ENCODE data around the gene TCERG1. TPM values are rescaled to one million over a fixed set of nuclear protein-coding genes. Genes with fewer than 3 reads are reported as not detected.

TCERG1 gene
- total RNA-seq, 1 experiment from 2014 or later = 75.9 TPM

DNA sequence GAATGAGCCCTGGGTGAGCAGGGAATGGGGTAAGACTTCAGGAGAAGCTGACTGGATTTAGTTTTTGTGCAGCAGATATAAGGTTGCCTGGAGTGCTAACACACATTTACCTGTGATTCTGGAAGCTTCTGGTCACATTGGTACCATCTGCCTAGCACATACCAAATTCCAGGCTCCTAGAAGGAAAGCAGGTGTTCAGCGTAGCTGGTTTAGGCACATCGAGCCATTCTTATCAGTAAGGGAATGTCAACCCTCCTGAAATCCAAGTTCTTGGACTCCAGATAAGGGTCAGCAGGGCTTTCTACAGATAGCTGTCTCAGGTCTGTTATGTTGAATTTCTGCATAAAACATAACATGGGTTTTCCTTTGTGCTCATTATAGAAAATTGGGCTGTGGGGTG lies 10.3 kb downstream of the TCERG1 start:
- TF ChIP-seq, protein P1, sequence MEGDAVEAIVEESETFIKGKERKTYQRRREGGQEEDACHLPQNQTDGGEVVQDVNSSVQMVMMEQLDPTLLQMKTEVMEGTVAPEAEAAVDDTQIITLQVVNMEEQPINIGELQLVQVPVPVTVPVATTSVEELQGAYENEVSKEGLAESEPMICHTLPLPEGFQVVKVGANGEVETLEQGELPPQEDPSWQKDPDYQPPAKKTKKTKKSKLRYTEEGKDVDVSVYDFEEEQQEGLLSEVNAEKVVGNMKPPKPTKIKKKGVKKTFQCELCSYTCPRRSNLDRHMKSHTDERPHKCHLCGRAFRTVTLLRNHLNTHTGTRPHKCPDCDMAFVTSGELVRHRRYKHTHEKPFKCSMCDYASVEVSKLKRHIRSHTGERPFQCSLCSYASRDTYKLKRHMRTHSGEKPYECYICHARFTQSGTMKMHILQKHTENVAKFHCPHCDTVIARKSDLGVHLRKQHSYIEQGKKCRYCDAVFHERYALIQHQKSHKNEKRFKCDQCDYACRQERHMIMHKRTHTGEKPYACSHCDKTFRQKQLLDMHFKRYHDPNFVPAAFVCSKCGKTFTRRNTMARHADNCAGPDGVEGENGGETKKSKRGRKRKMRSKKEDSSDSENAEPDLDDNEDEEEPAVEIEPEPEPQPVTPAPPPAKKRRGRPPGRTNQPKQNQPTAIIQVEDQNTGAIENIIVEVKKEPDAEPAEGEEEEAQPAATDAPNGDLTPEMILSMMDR (conservative IDR thresholded peaks at IDR 0.05) = no peak
- no peak for TF ChIP-seq EZH2 (IDR thresholded peaks at IDR 0.05; ENCODE audit: low read depth)
- H3K27ac ChIP-seq = no peak overlapping the region
- no peak overlapping the region for H3K4me3 ChIP-seq
- H4K20me1 ChIP-seq (ENCODE audit: insufficient read depth) = peaks cover 87% of the 10 kb centered on the region
- no peaks in the 10 kb centered on the region for H3K4me1 ChIP-seq (replicated peaks; ENCODE audit: insufficient read depth)
- H3K27me3 ChIP-seq (ENCODE audit: insufficient read depth, low read depth) = no peaks in the 10 kb centered on the region
- peaks cover 73% of the 10 kb centered on the region for H3K79me2 ChIP-seq (ENCODE audit: low read depth)
- intact Hi-C loops (cut with micrococcal nuclease; ENCODE audit: unreplicated experiment) = no loop called here
- CTCF ChIA-PET = no interaction called here
- no TSS peak for BruUV-seq (replicated peaks)
- H2AFZ ChIP-seq = no peak overlapping the region
- H3F3A ChIP-seq (ENCODE audit: insufficient read depth, low read depth) = peaks cover 24% of the 10 kb centered on the region
- POLR2A ChIA-PET (ENCODE audit: unreplicated experiment) = no interaction called here
- no peaks in the 10 kb centered on the region for H3K9me3 ChIP-seq (ENCODE audit: insufficient read depth, low read depth)
- H3K9me2 ChIP-seq (ENCODE audit: insufficient read depth) = no peaks in the 10 kb centered on the region
- no peak overlapping the region for H3K4me2 ChIP-seq
- no peak for DNase-seq
- peaks cover 53% of the 10 kb centered on the region for H3K36me3 ChIP-seq (ENCODE audit: low read depth)

DNA sequence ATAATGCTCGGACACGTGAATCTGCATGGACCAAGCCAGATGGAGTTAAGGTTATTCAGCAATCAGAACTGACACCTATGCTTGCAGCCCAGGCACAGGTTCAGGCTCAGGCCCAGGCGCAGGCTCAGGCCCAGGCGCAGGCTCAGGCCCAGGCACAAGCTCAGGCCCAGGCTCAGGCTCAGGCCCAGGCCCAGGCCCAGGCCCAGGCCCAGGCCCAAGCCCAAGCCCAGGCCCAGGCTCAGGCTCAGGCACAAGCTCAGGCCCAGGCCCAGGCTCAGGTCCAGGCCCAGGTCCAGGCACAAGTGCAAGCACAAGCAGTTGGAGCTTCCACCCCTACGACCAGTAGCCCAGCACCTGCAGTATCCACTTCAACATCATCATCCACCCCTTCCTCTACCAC lies 11.8 kb downstream of the TCERG1 start:
- H2AFZ ChIP-seq = no peak overlapping the region
- POLR2A ChIA-PET (ENCODE audit: unreplicated experiment) = no interaction called here
- H4K20me1 ChIP-seq (ENCODE audit: insufficient read depth) = peaks cover 83% of the 10 kb centered on the region
- no peak for DNase-seq
- peaks cover 30% of the 10 kb centered on the region for H3F3A ChIP-seq (ENCODE audit: insufficient read depth, low read depth)
- no peaks in the 10 kb centered on the region for H3K4me1 ChIP-seq (replicated peaks; ENCODE audit: insufficient read depth)
- H3K9me2 ChIP-seq (ENCODE audit: insufficient read depth) = no peaks in the 10 kb centered on the region
- H3K27ac ChIP-seq = no peak overlapping the region
- no peaks in the 10 kb centered on the region for H3K27me3 ChIP-seq (ENCODE audit: insufficient read depth, low read depth)
- intact Hi-C loops (cut with micrococcal nuclease; ENCODE audit: unreplicated experiment) = no loop called here
- H3K9me3 ChIP-seq (ENCODE audit: insufficient read depth, low read depth) = no peaks in the 10 kb centered on the region
- CTCF ChIA-PET = no interaction called here
- peaks cover 58% of the 10 kb centered on the region for H3K79me2 ChIP-seq (ENCODE audit: low read depth)
- TF ChIP-seq, protein P1 (conservative IDR thresholded peaks at IDR 0.05) = no peak
- H3K4me3 ChIP-seq = no peak overlapping the region
- no peak overlapping the region for H3K4me2 ChIP-seq
- BruUV-seq (replicated peaks) = no TSS peak
- peaks cover 65% of the 10 kb centered on the region for H3K36me3 ChIP-seq (ENCODE audit: low read depth)

DNA sequence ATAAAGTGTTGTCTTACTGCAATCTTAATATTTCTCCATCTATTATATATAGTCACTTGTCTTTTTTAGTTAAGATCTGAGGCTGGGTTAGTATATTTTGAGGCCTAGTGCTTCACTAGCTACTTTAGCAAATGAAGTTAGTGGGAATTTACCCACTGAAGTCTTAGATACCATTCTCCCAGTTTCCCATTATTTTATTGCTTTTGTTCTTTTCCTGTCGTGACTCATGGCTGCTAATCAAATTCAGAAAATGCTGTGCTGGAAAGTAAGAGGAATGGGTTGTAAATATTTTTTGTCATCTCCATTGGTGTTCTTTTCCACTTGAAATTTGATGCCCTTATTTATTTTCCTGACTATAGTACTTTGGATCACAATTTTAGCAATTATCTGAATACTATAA lies 14.2 kb downstream of the TCERG1 start:
- POLR2A ChIA-PET (ENCODE audit: unreplicated experiment) = no interaction called here
- no TSS peak for BruUV-seq (replicated peaks)
- H3K4me3 ChIP-seq = no peak overlapping the region
- no peak for DNase-seq
- H3K9me3 ChIP-seq (ENCODE audit: insufficient read depth, low read depth) = no peaks in the 10 kb centered on the region
- H3K27me3 ChIP-seq (ENCODE audit: insufficient read depth, low read depth) = no peaks in the 10 kb centered on the region
- CTCF ChIA-PET = no interaction called here
- intact Hi-C loops (cut with micrococcal nuclease; ENCODE audit: unreplicated experiment) = loop anchor here (5.0 kb wide), 1 partner anchor 299 kb away; no protein-coding TSS in a partner anchor
- no peak overlapping the region for H3K4me2 ChIP-seq
- no peak for TF ChIP-seq EZH2 (IDR thresholded peaks at IDR 0.05; ENCODE audit: low read depth)
- TF ChIP-seq, protein P1 (conservative IDR thresholded peaks at IDR 0.05) = no peak
- H3K9me2 ChIP-seq (ENCODE audit: insufficient read depth) = no peaks in the 10 kb centered on the region
- peaks cover 26% of the 10 kb centered on the region; the same call in 1 of the 2 replicates for H3F3A ChIP-seq (ENCODE audit: insufficient read depth, low read depth)
- peaks cover 46% of the 10 kb centered on the region for H3K79me2 ChIP-seq (ENCODE audit: low read depth)
- peaks cover 83% of the 10 kb centered on the region for H4K20me1 ChIP-seq (ENCODE audit: insufficient read depth)
- peaks cover 62% of the 10 kb centered on the region for H3K36me3 ChIP-seq (ENCODE audit: low read depth)
- H2AFZ ChIP-seq = no peak overlapping the region
- H3K27ac ChIP-seq = no peak overlapping the region
- no peaks in the 10 kb centered on the region for H3K4me1 ChIP-seq (replicated peaks; ENCODE audit: insufficient read depth)
